K562 (cell line): ENCODE results near the gene LAMA3.

ENCODE experiments used
- NCOA4 ChIP-seq: fragments of 450-650 bp; IDR thresholded peaks from 2 replicates; pipeline ENCODE4 v1.6.1; 2018; ENCODE audit warnings: mild to moderate bottlenecking; ENCODE audit not compliant: partially characterized antibody
- NFXL1 ChIP-seq: fragments of 450-650 bp; formaldehyde crosslinking; IDR thresholded peaks from 2 replicates; pipeline ENCODE4 v1.4.0; 2021; ENCODE audit warnings: mild to moderate bottlenecking
- SP1 ChIP-seq: sonication (generic); formaldehyde crosslinking; IDR thresholded peaks from 2 replicates; pipeline ENCODE4 v1.8.1; 2022; ENCODE audit warnings: mild to moderate bottlenecking, missing genetic modification reagents
- TF ChIP-seq, protein P1 (sequence below): sonication (generic); formaldehyde crosslinking; IDR thresholded peaks from 2 replicates; pipeline ENCODE4 v1.8.0; 2023; ENCODE audit warnings: missing genetic modification reagents, mild to moderate bottlenecking, borderline replicate concordance

- TF ChIP-seq NFXL1 (no peak), SP1 (CRISPR knock-in tag) (no peak), NCOA4 (no peak)
- TF ChIP-seq, protein P1, sequence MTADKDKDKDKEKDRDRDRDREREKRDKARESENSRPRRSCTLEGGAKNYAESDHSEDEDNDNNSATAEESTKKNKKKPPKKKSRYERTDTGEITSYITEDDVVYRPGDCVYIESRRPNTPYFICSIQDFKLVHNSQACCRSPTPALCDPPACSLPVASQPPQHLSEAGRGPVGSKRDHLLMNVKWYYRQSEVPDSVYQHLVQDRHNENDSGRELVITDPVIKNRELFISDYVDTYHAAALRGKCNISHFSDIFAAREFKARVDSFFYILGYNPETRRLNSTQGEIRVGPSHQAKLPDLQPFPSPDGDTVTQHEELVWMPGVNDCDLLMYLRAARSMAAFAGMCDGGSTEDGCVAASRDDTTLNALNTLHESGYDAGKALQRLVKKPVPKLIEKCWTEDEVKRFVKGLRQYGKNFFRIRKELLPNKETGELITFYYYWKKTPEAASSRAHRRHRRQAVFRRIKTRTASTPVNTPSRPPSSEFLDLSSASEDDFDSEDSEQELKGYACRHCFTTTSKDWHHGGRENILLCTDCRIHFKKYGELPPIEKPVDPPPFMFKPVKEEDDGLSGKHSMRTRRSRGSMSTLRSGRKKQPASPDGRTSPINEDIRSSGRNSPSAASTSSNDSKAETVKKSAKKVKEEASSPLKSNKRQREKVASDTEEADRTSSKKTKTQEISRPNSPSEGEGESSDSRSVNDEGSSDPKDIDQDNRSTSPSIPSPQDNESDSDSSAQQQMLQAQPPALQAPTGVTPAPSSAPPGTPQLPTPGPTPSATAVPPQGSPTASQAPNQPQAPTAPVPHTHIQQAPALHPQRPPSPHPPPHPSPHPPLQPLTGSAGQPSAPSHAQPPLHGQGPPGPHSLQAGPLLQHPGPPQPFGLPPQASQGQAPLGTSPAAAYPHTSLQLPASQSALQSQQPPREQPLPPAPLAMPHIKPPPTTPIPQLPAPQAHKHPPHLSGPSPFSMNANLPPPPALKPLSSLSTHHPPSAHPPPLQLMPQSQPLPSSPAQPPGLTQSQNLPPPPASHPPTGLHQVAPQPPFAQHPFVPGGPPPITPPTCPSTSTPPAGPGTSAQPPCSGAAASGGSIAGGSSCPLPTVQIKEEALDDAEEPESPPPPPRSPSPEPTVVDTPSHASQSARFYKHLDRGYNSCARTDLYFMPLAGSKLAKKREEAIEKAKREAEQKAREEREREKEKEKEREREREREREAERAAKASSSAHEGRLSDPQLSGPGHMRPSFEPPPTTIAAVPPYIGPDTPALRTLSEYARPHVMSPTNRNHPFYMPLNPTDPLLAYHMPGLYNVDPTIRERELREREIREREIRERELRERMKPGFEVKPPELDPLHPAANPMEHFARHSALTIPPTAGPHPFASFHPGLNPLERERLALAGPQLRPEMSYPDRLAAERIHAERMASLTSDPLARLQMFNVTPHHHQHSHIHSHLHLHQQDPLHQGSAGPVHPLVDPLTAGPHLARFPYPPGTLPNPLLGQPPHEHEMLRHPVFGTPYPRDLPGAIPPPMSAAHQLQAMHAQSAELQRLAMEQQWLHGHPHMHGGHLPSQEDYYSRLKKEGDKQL (CRISPR knock-in tag), result no peak
Observed at GRCh38 chr18:23669804-23670405, 19.3 kb upstream of the LAMA3 start.
